Type B pancreatic cell (in vitro differentiated cells): ENCODE measurements around the gene UMAD1. TPM values are rescaled to one million over a fixed set of nuclear protein-coding genes. Genes with fewer than 3 reads are reported as not detected.

Experiments used
- DNase-seq: peaks from one replicate; pipeline ENCODE4 v3.0.0; 2021; ENCODE audit warnings: mixed read lengths; ENCODE audit not compliant: unreplicated experiment; ENCODE audit errors: extremely low spot score
- H3K27ac Mint-ChIP-seq: 2 replicates; pipeline ENCODE4 v1.8.0; 2021; ENCODE audit warnings: mild to moderate bottlenecking, mixed read lengths
- H3K27me3 Mint-ChIP-seq: 2 replicates; pipeline ENCODE4 v1.8.0; 2021; ENCODE audit warnings: mixed read lengths
- H3K36me3 Mint-ChIP-seq: 2 replicates; pipeline ENCODE4 v1.8.0; 2021; ENCODE audit warnings: mixed read lengths
- H3K4me1 Mint-ChIP-seq: one replicate; pipeline ENCODE4 v1.8.0; 2021; ENCODE audit warnings: mixed read lengths; ENCODE audit not compliant: unreplicated experiment
- H3K4me3 Mint-ChIP-seq: 2 replicates; pipeline ENCODE4 v1.8.0; 2021; ENCODE audit warnings: mild to moderate bottlenecking, mixed read lengths
- H3K9me3 Mint-ChIP-seq: 2 replicates; pipeline ENCODE4 v1.8.0; 2021; ENCODE audit warnings: mixed read lengths
- CTCF ChIP-seq: fragments of 200-600 bp; sonication (generic); conservative IDR thresholded peaks from 2 replicates; pipeline ENCODE4 v1.5.0; 2021; ENCODE audit warnings: antibody characterized with exemption, mild to moderate bottlenecking
- total RNA-seq: library from RNA; stranded (reverse); gene quantifications from 2 replicates; pipeline ENCODE4 v1.2.1, GENCODE V29; 2021; ENCODE audit warnings: low replicate concordance

The UMAD1 gene
- total RNA-seq, 1 donor from 2014 or later, result 9.0 TPM

- Mint-ChIP-seq H3K4me1 (peaks cover 25% of the 10 kb centered on the region), H3K9me3 (no peaks in the 10 kb centered on the region), H3K4me3 (no peak overlapping the region), H3K36me3 (no peaks in the 10 kb centered on the region), H3K27me3 (no peaks in the 10 kb centered on the region), H3K27ac (no peak overlapping the region)
- no peak for DNase-seq
- TF ChIP-seq CTCF, result no peak
Observed at GRCh38 chr7:7705318-7705717, 64.8 kb downstream of the UMAD1 start.

GRCh38 chr7:7706101-7706511, 65.6 kb downstream of the UMAD1 start:
- no peaks in the 10 kb centered on the region for H3K27me3 Mint-ChIP-seq
- H3K9me3 Mint-ChIP-seq, result no peaks in the 10 kb centered on the region
- H3K4me3 Mint-ChIP-seq, result no peak overlapping the region
- peaks cover 25% of the 10 kb centered on the region for H3K4me1 Mint-ChIP-seq
- no peaks in the 10 kb centered on the region for H3K36me3 Mint-ChIP-seq
- H3K27ac Mint-ChIP-seq, result no peak overlapping the region
- DNase-seq, result no peak
- TF ChIP-seq CTCF, result no peak

GRCh38 chr7:7706556-7707172, 66.1 kb downstream of the UMAD1 start:
- Mint-ChIP-seq H3K36me3 (no peaks in the 10 kb centered on the region), H3K27ac (no peak overlapping the region), H3K4me1 (peaks cover 25% of the 10 kb centered on the region), H3K9me3 (no peaks in the 10 kb centered on the region), H3K4me3 (no peak overlapping the region), H3K27me3 (no peaks in the 10 kb centered on the region)
- TF ChIP-seq CTCF, result no peak
- DNase-seq, result no peak

GRCh38 chr7:7707246-7707645, 66.7 kb downstream of the UMAD1 start:
- Mint-ChIP-seq H3K9me3 (no peaks in the 10 kb centered on the region), H3K36me3 (no peaks in the 10 kb centered on the region), H3K4me1 (peaks cover 25% of the 10 kb centered on the region), H3K4me3 (no peak overlapping the region), H3K27me3 (no peaks in the 10 kb centered on the region), H3K27ac (no peak overlapping the region)
- DNase-seq, result no peak
- no peak for TF ChIP-seq CTCF

- no peaks in the 10 kb centered on the region for H3K9me3 Mint-ChIP-seq
- no peak overlapping the region for H3K27ac Mint-ChIP-seq
- no peak overlapping the region for H3K4me3 Mint-ChIP-seq
- DNase-seq, result no peak
- no peaks in the 10 kb centered on the region for H3K27me3 Mint-ChIP-seq
- TF ChIP-seq CTCF, result no peak
- H3K36me3 Mint-ChIP-seq, result no peaks in the 10 kb centered on the region
- H3K4me1 Mint-ChIP-seq, result peaks cover 21% of the 10 kb centered on the region
Observed at GRCh38 chr7:7707806-7708205, 67.3 kb downstream of the UMAD1 start.

- H3K4me3 Mint-ChIP-seq, result no peak overlapping the region
- H3K27ac Mint-ChIP-seq, result no peak overlapping the region
- H3K9me3 Mint-ChIP-seq, result no peaks in the 10 kb centered on the region
- H3K36me3 Mint-ChIP-seq, result no peaks in the 10 kb centered on the region
- H3K4me1 Mint-ChIP-seq, result peaks cover 18% of the 10 kb centered on the region
- H3K27me3 Mint-ChIP-seq, result no peaks in the 10 kb centered on the region
- no peak for DNase-seq
- no peak for TF ChIP-seq CTCF
Observed at GRCh38 chr7:7709291-7709690, 68.7 kb downstream of the UMAD1 start.
